Suppressor macrophage treated with lipopolysaccharide for 1 hour (primary cell): ENCODE measurements around the gene ZNF418.
"Not testable (repeated sequence)": the region's sequence is repeated elsewhere in the genome, so short reads cannot be mapped to it uniquely, and the experiment has no call there.

Experiments
- DNase-seq, 3 donors: peaks; one replicate each; pipeline ENCODE4 v3.0.0-alpha.2; 2020 to 2022

Gene ZNF418

GRCh38 chr19:57934820-57935665 is at the start of gene ZNF418:
ZNF418 (minus strand) TSS chr19:57935402; CDS start chr19:57933822, 1,580 bp downstream.
- peak; percentile 75 to 77 (median 77) for DNase-seq

GRCh38 chr19:57978586-57979289 is 43.5 kb upstream of the ZNF418 start:
- no peak for DNase-seq

DNA sequence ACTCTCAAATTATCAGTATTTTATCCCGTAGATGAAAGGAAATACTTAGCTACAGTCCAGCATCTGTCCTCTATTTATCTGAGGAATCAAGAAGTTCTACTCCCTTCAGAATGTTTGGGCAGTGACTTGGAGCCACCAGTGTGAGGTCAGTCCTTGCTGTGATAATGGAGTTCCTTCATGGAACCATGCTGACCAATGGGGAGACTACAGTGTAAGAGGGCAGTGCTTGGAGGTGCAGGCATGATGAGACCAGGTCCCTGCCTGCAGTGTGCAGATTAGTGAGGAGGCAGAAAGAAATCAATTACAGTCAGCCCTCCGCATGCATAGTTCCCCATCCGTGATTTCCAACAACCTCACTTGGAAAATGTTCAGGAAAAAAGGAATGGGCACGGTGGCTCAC is 39.2 kb upstream of the ZNF418 start, which contains the start of gene C19orf18:
Gene C19orf18, minus strand, starts transcription at position 101 of the 400 bp plus-strand sequence. CDS start 102 bp downstream, outside the sequence.
- DNase-seq, result no peak

- no peak for DNase-seq
Observed at GRCh38 chr19:57964761-57965160, 29.6 kb upstream of the ZNF418 start.

- DNase-seq, result no peak
Observed at GRCh38 chr19:57961785-57962184, 26.6 kb upstream of the ZNF418 start.

DNA sequence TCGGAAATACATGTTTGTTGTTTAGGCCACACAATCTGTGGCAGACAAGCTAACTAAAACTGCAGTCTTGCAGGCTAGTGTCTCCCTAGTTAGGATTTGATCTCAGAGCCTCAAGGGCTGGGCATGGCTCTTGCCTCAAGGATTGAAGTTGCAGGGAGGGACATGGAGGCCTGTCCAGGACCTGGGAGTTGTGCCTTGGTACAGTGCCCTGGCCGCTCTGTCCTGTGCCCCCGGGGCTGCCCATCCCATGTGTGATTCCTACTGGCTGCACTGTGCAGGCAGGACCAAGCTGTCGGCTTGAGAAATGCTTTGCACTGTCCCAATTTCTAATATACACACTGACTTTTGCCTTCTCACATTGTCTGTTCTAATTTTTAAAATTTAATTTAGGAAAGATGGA is 19.8 kb upstream of the ZNF418 start:
- no peak for DNase-seq

DNA sequence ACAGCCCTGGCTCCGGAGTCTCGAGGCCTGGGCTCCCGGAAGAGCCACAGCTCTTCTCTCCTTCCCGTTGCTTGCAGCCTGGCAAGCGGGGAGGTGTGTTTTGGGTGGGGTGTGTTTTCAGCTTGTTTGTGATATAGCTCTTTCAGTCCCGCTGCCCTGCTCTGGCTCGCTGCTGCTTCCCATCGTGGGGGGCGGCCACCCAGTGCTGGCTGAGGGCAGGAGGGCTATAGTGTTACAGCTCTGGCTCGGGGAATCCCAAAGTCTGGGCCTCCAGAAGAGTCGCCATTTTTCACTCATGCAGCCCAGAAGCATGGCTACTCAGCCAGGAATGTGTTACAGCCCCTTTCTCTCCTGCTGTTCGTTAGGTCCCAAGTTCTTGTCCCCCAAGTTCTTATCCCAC is 14.5 kb upstream of the ZNF418 start:
- DNase-seq, result no peak

DNA sequence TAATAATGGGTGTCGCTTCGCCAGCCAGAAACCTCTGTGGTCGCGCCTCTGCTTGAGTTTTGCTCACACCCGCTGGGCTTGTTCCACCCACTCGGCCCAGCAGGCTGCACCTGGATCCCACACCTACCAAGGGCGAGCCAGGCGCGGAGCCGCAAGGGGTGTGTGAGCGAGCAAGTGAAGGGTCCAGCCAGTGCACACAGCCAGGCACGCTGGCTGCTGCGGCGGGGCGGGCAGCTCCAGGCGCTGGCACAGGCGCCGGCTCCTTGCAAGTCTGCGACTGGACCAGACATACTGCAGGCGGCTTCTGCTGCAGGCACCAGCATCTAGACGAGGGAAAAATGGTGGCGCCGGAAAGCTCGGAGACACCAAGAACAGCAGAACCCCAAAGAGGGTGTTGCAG is 14.1 kb upstream of the ZNF418 start:
- no peak for DNase-seq

DNA sequence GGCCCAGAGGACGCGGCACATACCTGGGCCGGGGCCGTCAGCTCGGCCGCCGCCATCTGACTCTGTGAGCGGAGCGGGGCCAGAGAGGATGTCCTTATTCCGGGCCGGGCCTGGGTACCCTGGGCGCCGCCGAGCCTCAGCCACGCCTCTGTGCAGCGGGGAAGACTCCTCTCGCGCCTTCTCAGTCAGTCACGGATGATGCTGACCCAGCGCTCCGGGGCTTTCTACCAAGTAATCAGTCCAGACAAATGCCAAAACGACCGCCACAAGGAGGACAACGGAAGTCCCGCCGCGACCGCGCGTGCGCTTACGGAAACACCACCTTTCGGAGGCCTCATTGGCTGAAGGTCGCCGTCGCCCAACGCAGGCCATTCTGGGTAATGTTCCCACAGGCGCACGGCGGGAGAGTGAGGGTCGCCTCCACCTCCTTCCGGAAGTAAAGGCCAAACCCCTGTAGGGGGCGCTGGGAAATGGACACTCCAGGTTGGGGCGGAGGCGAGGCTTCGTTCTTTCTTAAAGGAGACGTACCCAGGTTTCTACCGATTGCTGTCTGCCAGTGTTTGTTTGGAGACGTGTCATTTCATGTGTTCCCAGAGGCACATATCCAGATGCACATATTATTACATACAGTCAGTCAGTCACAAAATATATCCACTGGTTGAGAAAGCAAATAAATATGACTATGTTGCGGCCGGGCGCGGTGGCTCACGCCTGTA is 12.4 kb upstream of the ZNF418 start, which contains the start of gene ZNF256:
Gene ZNF256, minus strand, starts transcription at position 288 of the 716 bp plus-strand sequence. Its CDS starts 232 bp downstream, at position 56.
- peak; percentile 90 to 95 (median 91) for DNase-seq

- DNase-seq, result no peak
Observed at GRCh38 chr19:57947088-57947418, 11.9 kb upstream of the ZNF418 start.

- DNase-seq, result no peak
Observed at GRCh38 chr19:57946316-57946715, 11.1 kb upstream of the ZNF418 start.

DNA sequence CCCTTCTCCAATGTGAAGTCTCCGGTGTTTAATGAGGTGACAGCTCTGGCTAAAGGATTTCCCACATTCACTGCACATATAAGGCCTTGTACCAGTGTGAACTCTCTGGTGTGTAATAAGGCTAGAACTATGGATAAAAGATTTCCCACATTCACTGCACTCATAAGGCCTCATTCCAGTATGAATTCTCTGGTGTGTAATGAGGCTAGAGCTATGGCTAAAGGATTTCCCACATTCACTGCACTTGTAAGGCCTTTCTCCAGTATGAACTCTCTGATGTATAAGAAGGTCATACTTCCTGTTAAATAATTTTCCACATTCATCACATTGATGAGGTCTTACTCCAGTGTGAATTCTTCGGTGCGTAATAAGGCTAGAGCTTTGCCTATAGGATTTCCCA is 6.4 kb upstream of the ZNF418 start:
- DNase-seq, result no peak

DNA sequence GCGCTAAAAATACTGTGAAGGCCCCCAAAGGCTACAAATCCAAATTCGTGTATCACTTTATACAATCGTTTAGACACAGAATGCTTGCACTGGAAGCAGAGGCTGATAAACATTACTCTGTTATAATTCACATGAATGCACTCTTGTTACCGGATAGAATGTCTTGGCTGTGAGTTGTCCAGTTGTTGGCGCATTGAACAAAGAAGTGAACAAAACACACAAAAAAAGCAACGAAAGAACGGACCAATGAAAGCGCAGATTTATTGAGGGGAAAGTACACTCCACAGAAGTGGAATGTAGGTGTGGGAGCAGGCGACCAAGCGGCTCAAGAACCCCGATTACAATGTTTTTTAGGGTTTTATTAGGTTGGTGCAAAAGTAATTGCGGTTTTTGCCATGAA is 529 bp upstream of the ZNF418 start:
- no peak for DNase-seq

- DNase-seq, result no peak
Observed at GRCh38 chr19:57927587-57927986, 7.6 kb downstream of the ZNF418 start.

- peak; percentile 94 to 97 (median 97) for DNase-seq
Observed at GRCh38 chr19:57916168-57916995, 18.8 kb downstream of the ZNF418 start, which contains the start of gene ZNF417. ZNF417 (minus strand) TSS chr19:57916592; CDS start chr19:57916411, 181 bp downstream.

DNA sequence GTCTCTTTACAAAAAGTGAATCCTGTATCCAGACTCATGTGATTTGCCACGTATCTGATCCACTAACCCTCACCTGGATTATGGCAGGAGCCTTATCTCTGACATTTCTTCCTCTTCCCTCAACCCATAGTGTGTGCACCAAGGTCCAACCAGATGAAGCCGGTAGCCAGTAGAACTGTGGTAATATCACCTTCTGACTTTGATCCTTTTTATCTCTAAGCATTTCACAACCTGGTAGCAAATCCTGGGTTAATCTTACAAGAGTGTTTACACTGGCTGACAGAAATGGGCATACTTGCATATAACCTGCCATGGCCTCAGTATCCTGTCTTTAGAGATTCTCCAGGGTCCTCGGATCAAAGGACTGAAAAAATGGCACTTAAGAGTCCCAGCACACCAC is 20.7 kb downstream of the ZNF418 start:
- DNase-seq, result no peak

- no peak for DNase-seq
Observed at GRCh38 chr19:57907394-57907793, 27.8 kb downstream of the ZNF418 start.

DNA sequence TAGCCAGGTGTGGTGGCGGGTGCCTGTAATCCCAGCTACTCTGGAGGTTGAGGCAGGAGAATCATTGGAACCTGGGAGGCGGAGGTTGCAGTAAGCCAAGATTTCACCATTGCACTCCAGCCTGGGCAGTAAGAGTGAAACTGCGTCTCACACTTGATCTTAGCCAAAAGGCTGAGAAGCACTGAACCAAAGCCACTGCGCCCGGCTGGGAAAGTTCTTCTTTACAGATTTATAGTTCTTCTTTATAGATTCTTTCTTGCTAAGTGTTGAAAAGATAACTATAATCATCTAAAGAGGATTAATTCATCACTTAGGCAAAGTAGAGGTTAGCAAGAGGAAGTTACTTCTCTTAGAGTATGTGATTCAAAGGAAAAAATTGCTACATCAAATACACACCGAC is 29.9 kb downstream of the ZNF418 start:
- no peak for DNase-seq

DNA sequence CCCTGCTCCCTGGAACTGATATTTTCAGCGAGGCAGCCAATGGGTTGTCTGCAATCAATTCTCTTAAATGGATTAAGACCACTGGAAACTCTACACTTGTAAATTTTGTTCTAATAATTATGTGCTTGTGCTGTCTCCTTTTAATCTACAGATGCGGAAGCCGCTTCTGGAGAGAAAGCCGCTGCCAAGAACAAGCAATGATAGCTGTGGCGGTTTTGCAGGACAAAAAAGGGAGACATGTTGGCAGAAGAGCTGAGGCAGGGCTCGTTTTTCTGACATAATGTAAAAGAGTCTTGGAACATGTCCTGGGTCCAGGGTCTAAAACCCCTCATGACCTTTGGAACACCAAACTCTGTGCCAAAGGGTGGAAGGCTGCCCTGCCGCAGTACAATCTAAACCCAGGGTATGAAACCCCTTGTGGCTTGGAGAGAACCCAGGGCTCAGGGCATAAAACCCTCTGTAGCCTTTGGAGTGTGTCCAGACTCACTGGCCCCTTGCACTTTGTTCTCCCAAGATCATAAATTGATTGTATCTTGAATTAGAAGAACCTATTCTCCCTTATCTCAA is 31.5 kb downstream of the ZNF418 start:
- no peak for DNase-seq

DNA sequence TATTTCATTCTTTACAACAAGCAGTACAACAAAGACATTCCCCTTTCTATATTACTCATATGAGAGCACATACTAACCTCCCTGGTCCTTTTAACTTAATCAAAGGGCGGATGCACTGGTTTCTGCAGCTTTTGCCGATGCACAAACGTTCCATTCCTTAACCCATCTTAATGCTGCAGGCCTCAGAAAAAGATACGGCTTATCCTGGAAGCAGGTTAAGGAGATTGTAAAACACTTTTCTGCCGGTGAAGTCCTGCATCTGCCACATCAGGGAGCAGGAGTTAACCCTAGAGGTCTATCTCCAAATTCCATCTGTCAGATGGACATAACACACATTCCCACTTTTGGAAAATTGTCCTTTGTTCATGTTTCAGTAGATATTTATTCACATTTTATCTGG is 34.9 kb downstream of the ZNF418 start:
- DNase-seq, result no peak

GRCh38 chr19:57890706-57891105 is 44.5 kb downstream of the ZNF418 start:
- not testable (repeated sequence) for DNase-seq
